ENCODE data around the gene PCDHGA1.

PCDHGA1 gene

GRCh38 chr5:141363952-141364660 lies 33.8 kb downstream of the PCDHGA1 start, which contains the start of gene PCDHGA5:
PCDHGA5 (plus strand) TSS chr5:141364162; CDS start chr5:141364331, 169 bp downstream.
- H3K27ac ChIP-seq, result no peak within 1 kb of the TSS
- peak within 1 kb of the TSS; percentile 19 for H3K4me3 ChIP-seq
- TF ChIP-seq CTCF (IDR thresholded peaks at IDR 0.05), result no peak
- no peak for DNase-seq (ENCODE audit: low spot score)

- Histone ChIP-seq H3K4me3 (peak overlapping the region; percentile 19), H3K27ac (no peak overlapping the region)
- no peak for DNase-seq (ENCODE audit: low spot score)
- no peak for TF ChIP-seq CTCF (IDR thresholded peaks at IDR 0.05)
These were observed 35.9 kb downstream of the PCDHGA1 start for GRCh38 chr5:141366016-141366896.

GRCh38 chr5:141369994-141370848 lies 39.9 kb downstream of the PCDHGA1 start, which contains the start of gene PCDHGB3:
PCDHGB3 (plus strand) TSS chr5:141370242; CDS start chr5:141370395, 153 bp downstream.
- Histone ChIP-seq H3K4me3 (peak within 1 kb of the TSS; percentile 57), H3K27ac (no peak within 1 kb of the TSS)
- DNase-seq (ENCODE audit: low spot score), result no peak
- no peak for TF ChIP-seq CTCF (IDR thresholded peaks at IDR 0.05)

- Histone ChIP-seq H3K4me3 (peak overlapping the region; percentile 57), H3K27ac (no peak overlapping the region)
- DNase-seq (ENCODE audit: low spot score), result no peak
- no peak for TF ChIP-seq CTCF (IDR thresholded peaks at IDR 0.05)
These were observed 41.5 kb downstream of the PCDHGA1 start for GRCh38 chr5:141371572-141372475.

- no peak for DNase-seq (ENCODE audit: low spot score)
- no peak within 1 kb of the TSS for H3K27ac ChIP-seq
- TF ChIP-seq CTCF (IDR thresholded peaks at IDR 0.05), result no peak
- peak within 1 kb of the TSS; percentile 49 for H3K4me3 ChIP-seq
These were observed 43.5 kb downstream of the PCDHGA1 start, which contains the start of gene PCDHGA6 for GRCh38 chr5:141373673-141374317. PCDHGA6 (plus strand) TSS chr5:141373891; CDS start chr5:141374084, 193 bp downstream.

All from coronary artery (tissue), 2 donors.